ENCODE measurements around the gene RBM17.

Gene RBM17

GRCh38 chr10:6135589-6136168 lies 46.8 kb downstream of the RBM17 start:
- peaks cover 11% of the 10 kb centered on the region for H3K4me1 Mint-ChIP-seq
- no peak for TF ChIP-seq CTCF (IDR thresholded peaks at IDR 0.05; ENCODE audit: unreplicated experiment in 3 of 3)
- peaks cover 53% of the 10 kb centered on the region for H3K27me3 Mint-ChIP-seq (ENCODE audit: low read depth)
- no peak overlapping the region for H3K4me3 Mint-ChIP-seq
- no peaks in the 10 kb centered on the region for H3K9me3 Mint-ChIP-seq
- no peaks in the 10 kb centered on the region for H3K36me3 Mint-ChIP-seq (ENCODE audit: low read depth)
- H3K27ac Mint-ChIP-seq, result no peak overlapping the region

GRCh38 chr10:6136215-6137201 lies 47.7 kb downstream of the RBM17 start:
- no peaks in the 10 kb centered on the region for H3K9me3 Mint-ChIP-seq
- H3K4me3 Mint-ChIP-seq, result no peak overlapping the region
- H3K36me3 Mint-ChIP-seq (ENCODE audit: low read depth), result no peaks in the 10 kb centered on the region
- no peak overlapping the region for H3K27ac Mint-ChIP-seq
- no peak for TF ChIP-seq CTCF (IDR thresholded peaks at IDR 0.05; ENCODE audit: unreplicated experiment in 3 of 3)
- H3K27me3 Mint-ChIP-seq (ENCODE audit: low read depth), result peaks cover 60% of the 10 kb centered on the region
- peaks cover 15% of the 10 kb centered on the region for H3K4me1 Mint-ChIP-seq

- Mint-ChIP-seq H3K4me1 (peaks cover 16% of the 10 kb centered on the region), H3K27me3 (ENCODE audit: low read depth) (peaks cover 76% of the 10 kb centered on the region), H3K9me3 (no peaks in the 10 kb centered on the region), H3K27ac (no peak overlapping the region), H3K4me3 (no peak overlapping the region), H3K36me3 (ENCODE audit: low read depth) (no peaks in the 10 kb centered on the region)
- TF ChIP-seq CTCF (IDR thresholded peaks at IDR 0.05; ENCODE audit: unreplicated experiment in 3 of 3), result no peak
These were observed 49.6 kb downstream of the RBM17 start for GRCh38 chr10:6138456-6138855.

GRCh38 chr10:6139470-6139869 lies 50.6 kb downstream of the RBM17 start:
- Mint-ChIP-seq H3K9me3 (no peaks in the 10 kb centered on the region), H3K36me3 (ENCODE audit: low read depth) (no peaks in the 10 kb centered on the region), H3K4me1 (peaks cover 14% of the 10 kb centered on the region), H3K4me3 (no peak overlapping the region), H3K27me3 (ENCODE audit: low read depth) (peaks cover 80% of the 10 kb centered on the region), H3K27ac (no peak overlapping the region)
- TF ChIP-seq CTCF (IDR thresholded peaks at IDR 0.05; ENCODE audit: unreplicated experiment in 3 of 3), result no peak

- H3K36me3 Mint-ChIP-seq (ENCODE audit: low read depth), result no peaks in the 10 kb centered on the region
- H3K4me3 Mint-ChIP-seq, result no peak overlapping the region
- peaks cover 13% of the 10 kb centered on the region for H3K4me1 Mint-ChIP-seq
- H3K27me3 Mint-ChIP-seq (ENCODE audit: low read depth), result peaks cover 78% of the 10 kb centered on the region
- H3K9me3 Mint-ChIP-seq, result no peaks in the 10 kb centered on the region
- H3K27ac Mint-ChIP-seq, result no peak overlapping the region
- TF ChIP-seq CTCF (IDR thresholded peaks at IDR 0.05; ENCODE audit: unreplicated experiment in 3 of 3), result no peak
These were observed 51.5 kb downstream of the RBM17 start for GRCh38 chr10:6140141-6140841.
